Prostate gland (tissue), 2 donors: ENCODE data around the gene KANSL1.

Source experiments
- CTCF ChIP-seq, 4 experiments: fragments of 200-600 bp in 2 of 4; fragments of 450-650 bp in 2 of 4; sonication (generic) in 2 of 4; IDR thresholded peaks; 1 replicate in 3 of 4; 2 replicates in 1 of 4; pipeline ENCODE4 v1.5.1; 2016 to 2019; ENCODE audit warnings: antibody characterized with exemption in 4 of 4, mild to moderate bottlenecking in 2 of 4, moderate library complexity in 2 of 4
- POLR2A ChIP-seq: fragments of 450-650 bp; IDR thresholded peaks from one replicate; pipeline ENCODE4 v1.6.1; 2016; ENCODE audit warnings: antibody characterized with exemption, mild to moderate bottlenecking
- POLR2AphosphoS5 ChIP-seq: sonication (generic); formaldehyde crosslinking; IDR thresholded peaks from one replicate; pipeline ENCODE4 v1.6.1; 2017; ENCODE audit warnings: antibody characterized with exemption

GRCh38 chr17:45996282-45996937, 196.8 kb downstream of the KANSL1 start:
- no peak for TF ChIP-seq CTCF (IDR thresholded peaks at IDR 0.05)
- TF ChIP-seq POLR2A, result no peak
- TF ChIP-seq POLR2AphosphoS5, result no peak
